ENCODE measurements around the gene SDHC. TPM values are rescaled to one million over a fixed set of nuclear protein-coding genes. Genes with fewer than 3 reads are reported as not detected.
"Not testable (repeated sequence)": the region's sequence is repeated elsewhere in the genome, so short reads cannot be mapped to it uniquely, and the experiment has no call there.

The SDHC gene
- polyA plus RNA-seq, 1 of the 3 experiments (the other 2 are of a cell fraction), result 195 TPM

DNA sequence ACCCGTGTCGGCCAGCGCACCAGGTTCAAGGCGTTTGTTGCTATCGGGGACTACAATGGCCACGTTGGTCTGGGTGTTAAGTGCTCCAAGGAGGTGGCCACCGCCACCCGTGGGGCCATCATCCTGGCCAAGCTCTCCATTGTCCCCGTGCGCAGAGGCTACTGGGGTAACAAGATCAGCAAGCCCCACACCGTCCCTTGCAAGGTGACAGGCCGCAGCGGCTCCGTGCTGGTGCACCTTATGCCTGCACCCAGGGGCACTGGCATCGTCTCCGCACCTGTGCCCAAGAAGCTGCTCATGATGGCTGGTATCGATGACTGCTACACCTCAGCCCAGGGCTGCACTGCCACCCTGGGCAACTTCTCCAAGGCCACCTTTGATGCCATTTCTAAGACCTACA is 92.4 kb downstream of the SDHC start:
- H3F3A ChIP-seq (replicated peaks; ENCODE audit: insufficient read depth); H3K27ac ChIP-seq (ENCODE audit: low read depth in 2 of 2, low read length in 1 of 2); H3K4me3 ChIP-seq (ENCODE audit: low read depth in 2 of 2, low read length in 1 of 2); H3K4me2 ChIP-seq; POLR2A ChIA-PET; H3K9ac ChIP-seq; H2AFZ ChIP-seq (ENCODE audit: low read depth); H3K79me2 ChIP-seq (ENCODE audit: insufficient read depth); H3K36me3 ChIP-seq (replicated peaks in 1 of 2; ENCODE audit: control insufficient read depth in 1 of 2, insufficient read depth in 2 of 2, low read length in 1 of 2); H4K20me1 ChIP-seq (ENCODE audit: insufficient read depth); H3K27me3 ChIP-seq (ENCODE audit: insufficient read depth); H3K4me1 ChIP-seq (ENCODE audit: control insufficient read depth in 1 of 2, insufficient read depth in 2 of 2, low read depth in 1 of 2, low read length in 1 of 2); CTCF ChIA-PET; H3K9me3 ChIP-seq; DNase-seq; H3K9me2 ChIP-seq: not testable (repeated sequence)
- 67% methylated on average over 3 of the region's 17 CpGs for WGBS (ENCODE audit: low lambda C conversion rate)

DNA sequence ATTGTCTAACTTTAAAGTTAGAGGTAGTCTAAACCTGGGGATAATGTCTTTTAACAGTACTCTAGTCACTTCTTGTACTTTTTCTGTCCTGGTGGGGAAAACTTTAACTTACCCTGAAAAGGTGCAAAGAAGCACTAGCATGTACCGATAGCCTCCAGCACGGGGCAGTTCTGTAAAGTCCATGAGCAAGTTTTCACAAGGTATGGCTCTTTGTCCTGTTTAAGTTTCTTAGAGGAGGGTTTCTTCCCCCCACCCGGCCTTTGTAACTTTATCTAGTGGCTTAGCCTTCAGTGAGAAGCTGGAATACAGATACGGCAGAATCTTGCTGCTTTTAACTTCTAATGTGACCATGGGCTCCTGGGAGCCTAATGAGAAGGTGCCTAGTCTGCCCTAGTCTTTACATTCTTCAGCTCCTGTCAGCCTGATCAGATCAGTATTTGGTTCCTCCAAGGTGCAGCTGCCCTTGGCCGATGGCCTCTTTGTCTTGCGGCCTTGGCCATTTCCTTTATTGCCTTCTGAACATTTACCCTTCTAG is 93.3 kb downstream of the SDHC start:
- Histone ChIP-seq H4K20me1 (ENCODE audit: insufficient read depth) (no peaks in the 10 kb centered on the region), H3K4me2 (no peak overlapping the region), H2AFZ (ENCODE audit: low read depth) (no peak overlapping the region), H3F3A (replicated peaks; ENCODE audit: insufficient read depth) (no peaks in the 10 kb centered on the region), H3K27me3 (ENCODE audit: insufficient read depth) (no peaks in the 10 kb centered on the region), H3K79me2 (ENCODE audit: insufficient read depth) (no peaks in the 10 kb centered on the region), H3K9me2 (no peaks in the 10 kb centered on the region), H3K9me3 (no peaks in the 10 kb centered on the region), H3K36me3 (replicated peaks in 1 of 2; ENCODE audit: control insufficient read depth in 1 of 2, insufficient read depth in 2 of 2, low read length in 1 of 2) (no peaks in the 10 kb centered on the region), H3K9ac (no peak overlapping the region), H3K4me1 (ENCODE audit: control insufficient read depth in 1 of 2, insufficient read depth in 2 of 2, low read depth in 1 of 2, low read length in 1 of 2) (no peaks in the 10 kb centered on the region), H3K27ac (ENCODE audit: low read depth in 2 of 2, low read length in 1 of 2) (no peak overlapping the region), H3K4me3 (ENCODE audit: low read depth in 2 of 2, low read length in 1 of 2) (no peak overlapping the region)
- WGBS (ENCODE audit: low lambda C conversion rate), result 80% methylated on average over 6 of the region's 6 CpGs
- no peak for DNase-seq
- TF ChIP-seq, protein P1, sequence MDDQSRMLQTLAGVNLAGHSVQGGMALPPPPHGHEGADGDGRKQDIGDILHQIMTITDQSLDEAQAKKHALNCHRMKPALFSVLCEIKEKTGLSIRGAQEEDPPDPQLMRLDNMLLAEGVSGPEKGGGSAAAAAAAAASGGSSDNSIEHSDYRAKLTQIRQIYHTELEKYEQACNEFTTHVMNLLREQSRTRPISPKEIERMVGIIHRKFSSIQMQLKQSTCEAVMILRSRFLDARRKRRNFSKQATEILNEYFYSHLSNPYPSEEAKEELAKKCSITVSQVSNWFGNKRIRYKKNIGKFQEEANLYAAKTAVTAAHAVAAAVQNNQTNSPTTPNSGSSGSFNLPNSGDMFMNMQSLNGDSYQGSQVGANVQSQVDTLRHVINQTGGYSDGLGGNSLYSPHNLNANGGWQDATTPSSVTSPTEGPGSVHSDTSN (IDR thresholded peaks at IDR 0.05), result no peak
- ChIA-PET CTCF (no interaction called here), POLR2A (no interaction called here)

DNA sequence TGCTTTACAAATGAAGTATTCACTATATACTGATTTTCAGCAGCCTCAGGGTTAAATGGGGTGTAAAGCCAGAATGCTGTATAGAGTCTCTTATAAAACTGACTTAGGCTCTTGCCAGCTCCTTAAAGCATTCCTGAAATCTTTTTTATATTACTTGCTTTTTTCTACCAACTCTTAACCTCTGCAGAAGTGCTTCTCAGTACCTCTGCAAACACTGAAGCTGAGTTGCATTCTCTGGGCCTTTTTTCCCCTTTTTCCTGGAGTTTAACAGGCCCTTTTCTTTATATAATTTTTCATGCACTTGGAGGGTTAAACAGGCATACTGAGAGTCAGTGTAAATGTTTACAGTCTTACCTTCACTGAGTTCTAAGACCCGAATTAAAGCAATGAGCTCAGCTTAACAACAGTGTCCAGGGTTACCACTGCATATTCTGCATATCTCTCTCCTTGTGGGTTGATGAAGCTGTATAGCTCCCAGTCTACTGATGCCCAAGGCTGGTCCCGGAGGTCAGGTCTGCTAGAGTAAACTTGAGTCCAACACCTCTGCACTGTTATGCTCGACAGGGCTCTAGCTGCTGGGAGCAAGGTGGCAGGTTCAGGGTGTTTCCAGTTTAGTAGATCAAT is 94.4 kb downstream of the SDHC start:
- POLR2A ChIA-PET, result no interaction called here
- Histone ChIP-seq H3K36me3 (replicated peaks in 1 of 2; ENCODE audit: control insufficient read depth in 1 of 2, insufficient read depth in 2 of 2, low read length in 1 of 2) (no peaks in the 10 kb centered on the region), H2AFZ (ENCODE audit: low read depth) (no peak overlapping the region), H3K9me3 (no peaks in the 10 kb centered on the region), H3K9me2 (no peaks in the 10 kb centered on the region), H3K27ac (ENCODE audit: low read depth in 2 of 2, low read length in 1 of 2) (no peak overlapping the region), H4K20me1 (ENCODE audit: insufficient read depth) (no peaks in the 10 kb centered on the region), H3K4me1 (ENCODE audit: control insufficient read depth in 1 of 2, insufficient read depth in 2 of 2, low read depth in 1 of 2, low read length in 1 of 2) (no peaks in the 10 kb centered on the region), H3K9ac (no peak overlapping the region), H3K27me3 (ENCODE audit: insufficient read depth) (no peaks in the 10 kb centered on the region), H3K79me2 (ENCODE audit: insufficient read depth) (no peaks in the 10 kb centered on the region), H3K4me3 (ENCODE audit: low read depth in 2 of 2, low read length in 1 of 2) (no peak overlapping the region), H3K4me2 (no peak overlapping the region), H3F3A (replicated peaks; ENCODE audit: insufficient read depth) (no peaks in the 10 kb centered on the region)
- 48% methylated on average over 3 of the region's 3 CpGs for WGBS (ENCODE audit: low lambda C conversion rate)
- no peak for TF ChIP-seq RFX5 (IDR thresholded peaks at IDR 0.05; ENCODE audit: low read length)
- TF ChIP-seq, protein P2, sequence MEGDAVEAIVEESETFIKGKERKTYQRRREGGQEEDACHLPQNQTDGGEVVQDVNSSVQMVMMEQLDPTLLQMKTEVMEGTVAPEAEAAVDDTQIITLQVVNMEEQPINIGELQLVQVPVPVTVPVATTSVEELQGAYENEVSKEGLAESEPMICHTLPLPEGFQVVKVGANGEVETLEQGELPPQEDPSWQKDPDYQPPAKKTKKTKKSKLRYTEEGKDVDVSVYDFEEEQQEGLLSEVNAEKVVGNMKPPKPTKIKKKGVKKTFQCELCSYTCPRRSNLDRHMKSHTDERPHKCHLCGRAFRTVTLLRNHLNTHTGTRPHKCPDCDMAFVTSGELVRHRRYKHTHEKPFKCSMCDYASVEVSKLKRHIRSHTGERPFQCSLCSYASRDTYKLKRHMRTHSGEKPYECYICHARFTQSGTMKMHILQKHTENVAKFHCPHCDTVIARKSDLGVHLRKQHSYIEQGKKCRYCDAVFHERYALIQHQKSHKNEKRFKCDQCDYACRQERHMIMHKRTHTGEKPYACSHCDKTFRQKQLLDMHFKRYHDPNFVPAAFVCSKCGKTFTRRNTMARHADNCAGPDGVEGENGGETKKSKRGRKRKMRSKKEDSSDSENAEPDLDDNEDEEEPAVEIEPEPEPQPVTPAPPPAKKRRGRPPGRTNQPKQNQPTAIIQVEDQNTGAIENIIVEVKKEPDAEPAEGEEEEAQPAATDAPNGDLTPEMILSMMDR (IDR thresholded peaks at IDR 0.05), result no peak
- TF ChIP-seq TCF12 (IDR thresholded peaks at IDR 0.05), result no peak
- no peak for TF ChIP-seq YY1 (IDR thresholded peaks at IDR 0.05; ENCODE audit: low read depth)
- TF ChIP-seq, protein P3, sequence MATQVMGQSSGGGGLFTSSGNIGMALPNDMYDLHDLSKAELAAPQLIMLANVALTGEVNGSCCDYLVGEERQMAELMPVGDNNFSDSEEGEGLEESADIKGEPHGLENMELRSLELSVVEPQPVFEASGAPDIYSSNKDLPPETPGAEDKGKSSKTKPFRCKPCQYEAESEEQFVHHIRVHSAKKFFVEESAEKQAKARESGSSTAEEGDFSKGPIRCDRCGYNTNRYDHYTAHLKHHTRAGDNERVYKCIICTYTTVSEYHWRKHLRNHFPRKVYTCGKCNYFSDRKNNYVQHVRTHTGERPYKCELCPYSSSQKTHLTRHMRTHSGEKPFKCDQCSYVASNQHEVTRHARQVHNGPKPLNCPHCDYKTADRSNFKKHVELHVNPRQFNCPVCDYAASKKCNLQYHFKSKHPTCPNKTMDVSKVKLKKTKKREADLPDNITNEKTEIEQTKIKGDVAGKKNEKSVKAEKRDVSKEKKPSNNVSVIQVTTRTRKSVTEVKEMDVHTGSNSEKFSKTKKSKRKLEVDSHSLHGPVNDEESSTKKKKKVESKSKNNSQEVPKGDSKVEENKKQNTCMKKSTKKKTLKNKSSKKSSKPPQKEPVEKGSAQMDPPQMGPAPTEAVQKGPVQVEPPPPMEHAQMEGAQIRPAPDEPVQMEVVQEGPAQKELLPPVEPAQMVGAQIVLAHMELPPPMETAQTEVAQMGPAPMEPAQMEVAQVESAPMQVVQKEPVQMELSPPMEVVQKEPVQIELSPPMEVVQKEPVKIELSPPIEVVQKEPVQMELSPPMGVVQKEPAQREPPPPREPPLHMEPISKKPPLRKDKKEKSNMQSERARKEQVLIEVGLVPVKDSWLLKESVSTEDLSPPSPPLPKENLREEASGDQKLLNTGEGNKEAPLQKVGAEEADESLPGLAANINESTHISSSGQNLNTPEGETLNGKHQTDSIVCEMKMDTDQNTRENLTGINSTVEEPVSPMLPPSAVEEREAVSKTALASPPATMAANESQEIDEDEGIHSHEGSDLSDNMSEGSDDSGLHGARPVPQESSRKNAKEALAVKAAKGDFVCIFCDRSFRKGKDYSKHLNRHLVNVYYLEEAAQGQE (IDR thresholded peaks at IDR 0.05; ENCODE audit: low read depth, low read length), result no peak
- TF ChIP-seq GATA2 (CRISPR knock-in tag; IDR thresholded peaks at IDR 0.05), result no peak
- CTCF ChIA-PET, result interaction anchor here (0.8 to 2.3 kb wide), 2 partner anchors 8 to 14 kb away, joined by 3 to 7 read pairs; no protein-coding TSS in a partner anchor
- DNase-seq, result no peak

DNA sequence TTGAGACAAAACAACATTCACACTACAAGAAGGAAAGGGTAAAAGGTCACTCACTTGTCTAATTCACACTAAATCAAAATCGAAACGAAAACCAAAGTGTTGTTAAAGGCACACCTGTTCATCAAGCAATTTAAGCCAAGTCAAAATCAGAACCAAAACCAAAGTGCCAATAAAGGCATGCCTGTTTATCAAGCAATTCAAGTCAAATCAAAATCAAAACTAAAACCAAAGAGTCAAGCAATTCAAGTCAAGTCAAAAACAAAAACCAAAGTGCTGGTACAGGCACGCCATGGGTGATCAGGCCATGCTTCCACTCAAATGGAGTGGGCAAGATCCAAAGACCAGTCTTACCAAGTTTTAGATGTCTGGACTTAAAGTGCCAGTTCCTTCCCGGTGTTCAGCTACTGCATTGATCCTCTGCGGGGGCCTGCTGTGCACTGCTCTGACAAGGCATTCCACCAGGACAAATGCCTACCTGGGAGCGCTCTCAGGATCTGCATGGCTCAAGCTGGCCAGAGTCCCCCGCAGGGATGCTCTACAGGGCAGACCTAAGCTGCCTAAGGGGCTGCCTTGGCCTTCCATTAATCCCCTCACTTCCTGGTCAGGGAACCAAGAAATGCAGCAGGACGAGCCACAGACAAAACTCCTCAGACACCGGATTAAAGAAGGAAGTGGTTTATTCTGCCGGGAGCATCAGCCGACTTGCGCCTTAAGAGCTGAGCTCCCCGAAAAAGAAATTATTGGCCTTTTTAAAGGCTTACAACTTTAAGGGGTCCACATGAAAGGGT is 95.9 kb downstream of the SDHC start:
- H3F3A ChIP-seq (replicated peaks; ENCODE audit: insufficient read depth); H3K4me3 ChIP-seq (ENCODE audit: low read depth in 2 of 2, low read length in 1 of 2); H3K9me2 ChIP-seq; H3K36me3 ChIP-seq (replicated peaks in 1 of 2; ENCODE audit: control insufficient read depth in 1 of 2, insufficient read depth in 2 of 2, low read length in 1 of 2); POLR2A ChIA-PET; H4K20me1 ChIP-seq (ENCODE audit: insufficient read depth); DNase-seq; H3K79me2 ChIP-seq (ENCODE audit: insufficient read depth); H3K9me3 ChIP-seq; H3K4me1 ChIP-seq (ENCODE audit: control insufficient read depth in 1 of 2, insufficient read depth in 2 of 2, low read depth in 1 of 2, low read length in 1 of 2); H3K27ac ChIP-seq (ENCODE audit: low read depth in 2 of 2, low read length in 1 of 2); H3K9ac ChIP-seq; H3K4me2 ChIP-seq; H3K27me3 ChIP-seq (ENCODE audit: insufficient read depth); H2AFZ ChIP-seq (ENCODE audit: low read depth): not testable (repeated sequence)
- 76% methylated on average over 12 of the region's 13 CpGs for WGBS (ENCODE audit: low lambda C conversion rate)
- CTCF ChIA-PET, result interaction anchor here (2.3 kb wide), 1 partner anchor 10 kb away, joined by 7 read pairs; no protein-coding TSS in a partner anchor

All from SK-N-SH (cell line).